Stimulated activated CD4-positive, alpha-beta T cell treated with anti-CD3 and anti-CD28 coated beads, Interleukin-1b, Interleukin-23, amount 100 ng/mL, for 48 hours (primary cell): Measurements from ENCODE around the gene SH3RF1.

ENCODE experiments used
- DNase-seq: peaks from one replicate; pipeline ENCODE4 v3.0.0-alpha.2; 2020

The SH3RF1 gene

GRCh38 chr4:169250796-169251195 is 20.0 kb downstream of the SH3RF1 start:
- DNase-seq: no peak

- no peak for DNase-seq
These were observed 20.8 kb downstream of the SH3RF1 start for GRCh38 chr4:169249999-169250398.

- no peak for DNase-seq
These were observed 21.4 kb downstream of the SH3RF1 start for GRCh38 chr4:169249214-169249973.

GRCh38 chr4:169248645-169249044 is 22.1 kb downstream of the SH3RF1 start:
- DNase-seq: no peak

GRCh38 chr4:169246957-169247396 is 23.8 kb downstream of the SH3RF1 start:
- DNase-seq: no peak

- DNase-seq: no peak
These were observed 24.5 kb downstream of the SH3RF1 start for GRCh38 chr4:169246279-169246678.

- no peak for DNase-seq
These were observed 25.7 kb downstream of the SH3RF1 start for GRCh38 chr4:169245061-169245460.

GRCh38 chr4:169243825-169244609 is 26.7 kb downstream of the SH3RF1 start:
- DNase-seq: no peak

GRCh38 chr4:169241464-169241863 is 29.3 kb downstream of the SH3RF1 start:
- DNase-seq: no peak

GRCh38 chr4:169239221-169239905 is 31.4 kb downstream of the SH3RF1 start:
- DNase-seq: no peak

- DNase-seq: no peak
These were observed 32.3 kb downstream of the SH3RF1 start for GRCh38 chr4:169238445-169238844.

GRCh38 chr4:169236873-169237626 is 33.7 kb downstream of the SH3RF1 start:
- DNase-seq: no peak

- no peak for DNase-seq
These were observed 34.7 kb downstream of the SH3RF1 start for GRCh38 chr4:169236078-169236477.

- DNase-seq: no peak
These were observed 36.5 kb downstream of the SH3RF1 start for GRCh38 chr4:169234137-169234855.

- DNase-seq: no peak
These were observed 37.1 kb downstream of the SH3RF1 start for GRCh38 chr4:169233691-169234090.

GRCh38 chr4:169231647-169232262 is 39.0 kb downstream of the SH3RF1 start:
- no peak for DNase-seq

- DNase-seq: no peak
These were observed 41.2 kb downstream of the SH3RF1 start for GRCh38 chr4:169229571-169230028.

- DNase-seq: no peak
These were observed 42.7 kb downstream of the SH3RF1 start for GRCh38 chr4:169228076-169228475.

- DNase-seq: no peak
These were observed 44.2 kb downstream of the SH3RF1 start for GRCh38 chr4:169226565-169226964.

GRCh38 chr4:169225812-169226211 is 44.9 kb downstream of the SH3RF1 start:
- no peak for DNase-seq

- DNase-seq: no peak
These were observed 45.6 kb downstream of the SH3RF1 start for GRCh38 chr4:169225058-169225751.
